Hematopoietic multipotent progenitor cell (in vitro differentiated cells): ENCODE results near the gene NLGN1. TPM values are rescaled to one million over a fixed set of nuclear protein-coding genes. Genes with fewer than 3 reads are reported as not detected.
A peak's percentile ranks its signal among the peaks of the same experiment; 100 is the strongest.

Experiments
- DNase-seq, 3 donors: peaks; one replicate each; pipeline ENCODE4 v3.0.0-alpha.2; 2011 to 2015; ENCODE audit warnings: low read depth in 2 of 3, low spot score in 2 of 3
- total RNA-seq: library from RNA; depleted of rRNA; stranded (reverse); fragments of >200 nt; gene quantifications from one replicate; pipeline ENCODE4 v1.2.3, GENCODE V29; 2012

Gene NLGN1
- total RNA-seq, 1 donor: 2.2 TPM

GRCh38 chr3:173938616-173939015, 541.1 kb downstream of the NLGN1 start:
- no peak for DNase-seq

- DNase-seq: no peak
Measured at GRCh38 chr3:173939331-173939730, 541.8 kb downstream of the NLGN1 start.

DNA sequence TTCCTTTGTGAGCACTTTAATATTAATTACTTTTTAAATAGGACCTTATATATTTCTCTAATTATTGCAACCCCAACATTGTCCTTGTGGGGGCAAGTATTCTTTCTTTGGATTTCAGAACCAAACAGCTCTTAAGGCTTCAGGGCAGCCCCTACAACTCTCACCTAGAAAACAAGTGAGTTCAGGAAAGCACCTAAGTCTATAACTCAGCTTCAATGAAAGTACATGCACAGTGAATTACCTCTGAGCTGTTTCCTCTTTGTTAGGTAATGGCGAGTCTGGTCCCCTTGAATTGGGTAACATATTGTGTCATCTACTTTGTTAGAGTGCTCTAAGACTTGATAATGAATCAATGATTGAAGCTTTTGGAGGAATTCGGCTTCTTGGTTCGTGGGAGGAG, 545.7 kb downstream of the NLGN1 start:
- no peak for DNase-seq

- DNase-seq: no peak
Measured at GRCh38 chr3:173945170-173945569, 547.6 kb downstream of the NLGN1 start.

GRCh38 chr3:173945806-173946205, 548.3 kb downstream of the NLGN1 start:
- DNase-seq: no peak

DNA sequence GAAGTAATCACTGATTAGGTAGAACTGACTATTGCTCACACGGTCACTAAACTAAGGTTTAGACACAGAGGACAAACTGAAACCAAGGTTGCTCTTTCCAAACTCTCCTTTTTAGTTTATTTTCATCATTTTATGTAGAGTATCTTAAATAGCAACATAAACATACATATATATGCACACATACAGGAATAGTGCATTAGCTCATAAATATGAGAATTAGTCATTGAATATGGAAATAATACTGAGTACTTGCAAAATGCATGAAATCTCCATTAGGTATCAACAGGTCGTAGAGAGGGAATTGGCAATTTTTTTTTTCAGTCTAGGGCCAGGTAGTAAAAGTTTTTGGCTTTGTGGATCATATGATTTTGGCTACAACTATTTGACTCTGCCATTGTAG, 557.1 kb downstream of the NLGN1 start:
- no peak for DNase-seq

DNA sequence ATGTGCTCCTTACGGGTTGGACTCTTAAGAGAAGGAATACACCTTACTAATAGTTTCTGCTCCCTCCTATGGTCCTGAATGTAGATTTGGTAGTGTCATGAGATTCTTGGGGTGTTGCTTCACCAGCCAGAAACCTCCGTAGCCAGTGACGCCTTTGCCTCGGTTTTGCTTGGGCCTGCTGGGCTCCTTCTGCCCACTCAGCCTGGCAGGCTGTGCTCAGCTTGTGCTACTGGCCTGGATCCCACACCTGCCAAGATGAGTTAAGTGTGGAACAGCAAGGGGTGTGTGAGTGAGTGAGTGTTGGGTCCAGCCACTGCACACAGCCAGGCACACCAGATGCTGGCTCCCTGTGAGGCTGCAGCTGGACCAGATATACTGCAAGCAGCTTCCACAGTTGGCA, 560.1 kb downstream of the NLGN1 start:
- no peak for DNase-seq

- no peak for DNase-seq
Measured at GRCh38 chr3:173958805-173959204, 561.3 kb downstream of the NLGN1 start.

GRCh38 chr3:173970281-173970680, 572.7 kb downstream of the NLGN1 start:
- no peak for DNase-seq

DNA sequence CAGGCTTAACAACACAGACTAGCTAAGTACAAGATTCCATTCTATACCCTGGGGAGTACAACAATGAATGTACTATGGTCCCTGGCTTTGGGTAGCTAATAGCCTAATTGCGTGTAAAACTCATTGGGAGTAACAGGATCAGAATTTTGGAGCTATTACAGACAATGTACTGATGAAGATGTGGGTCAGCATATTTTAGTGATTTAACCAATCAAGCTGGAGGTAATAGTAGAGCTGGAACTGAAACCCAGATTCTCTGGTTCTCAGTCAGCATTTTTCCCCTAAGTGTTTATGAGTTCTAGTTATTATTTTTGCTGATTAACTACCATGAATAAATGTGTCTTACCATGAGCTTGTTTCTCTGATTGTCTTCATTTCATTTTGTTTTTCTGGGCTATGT, 578.7 kb downstream of the NLGN1 start:
- no peak for DNase-seq

DNA sequence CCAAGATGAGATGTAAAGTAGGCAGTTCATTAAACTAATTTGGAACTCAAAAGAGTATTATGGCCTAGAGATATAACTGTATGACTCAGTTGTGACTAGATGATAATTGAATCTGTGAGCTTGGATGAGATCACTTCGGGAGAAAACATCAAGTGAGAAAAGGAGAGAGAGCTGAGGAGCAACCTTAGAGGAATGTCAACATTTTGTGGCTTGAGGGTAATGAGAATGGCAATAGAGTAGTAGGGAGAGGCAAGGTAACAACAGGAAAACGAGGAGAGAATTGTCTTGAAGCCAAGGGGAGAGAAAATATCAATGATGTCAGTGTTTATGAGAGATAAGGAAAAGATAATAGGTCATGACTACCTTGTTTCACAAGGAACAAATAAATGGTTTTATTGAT, 580.2 kb downstream of the NLGN1 start:
- DNase-seq: no peak

DNA sequence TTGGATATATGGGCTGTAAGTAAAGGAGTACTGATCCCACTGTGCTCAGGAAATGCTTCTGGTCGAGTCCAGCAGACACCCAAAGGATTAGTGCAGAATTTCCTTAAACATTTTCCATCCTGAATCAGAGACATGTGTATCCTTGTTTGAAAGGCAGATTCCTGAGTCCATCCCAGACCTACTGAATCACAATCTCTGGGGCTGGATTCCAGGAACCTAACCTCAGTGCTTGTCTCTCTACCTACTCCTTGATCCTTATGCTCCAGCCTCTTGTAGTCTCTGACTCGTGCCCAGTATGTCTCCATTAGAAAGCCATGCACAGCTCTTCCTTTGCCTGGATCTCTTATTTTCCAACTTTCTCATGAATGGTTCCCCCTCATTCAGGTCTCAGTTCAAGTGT, 585.8 kb downstream of the NLGN1 start:
- DNase-seq: no peak

DNA sequence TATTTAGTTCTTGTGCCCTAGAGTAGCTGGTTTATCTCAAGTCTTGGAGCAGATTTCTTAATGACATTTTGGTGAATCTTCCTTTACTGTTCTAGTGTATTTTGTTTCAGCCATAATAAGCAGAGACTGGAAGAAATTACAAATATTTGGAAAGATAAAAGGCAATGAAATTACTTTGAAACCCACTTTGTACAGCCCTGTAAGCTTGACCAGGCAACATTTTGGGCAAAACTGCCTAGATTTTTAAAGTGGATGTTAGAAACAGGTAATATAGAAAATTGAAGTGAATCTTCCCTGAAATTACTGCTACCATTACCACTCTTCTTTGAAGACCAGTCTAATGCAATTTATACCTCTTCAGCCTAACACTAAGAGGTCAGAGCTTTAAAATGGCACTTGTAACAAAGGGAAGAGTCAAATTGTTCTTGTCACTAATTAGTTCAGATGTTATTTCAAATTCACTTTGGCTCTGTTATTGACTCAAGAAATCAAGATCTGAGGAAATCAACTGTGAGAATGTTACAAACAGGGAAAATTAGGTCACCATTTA, 589.4 kb downstream of the NLGN1 start:
- DNase-seq: no peak

GRCh38 chr3:173988909-173989308, 591.4 kb downstream of the NLGN1 start:
- no peak for DNase-seq

DNA sequence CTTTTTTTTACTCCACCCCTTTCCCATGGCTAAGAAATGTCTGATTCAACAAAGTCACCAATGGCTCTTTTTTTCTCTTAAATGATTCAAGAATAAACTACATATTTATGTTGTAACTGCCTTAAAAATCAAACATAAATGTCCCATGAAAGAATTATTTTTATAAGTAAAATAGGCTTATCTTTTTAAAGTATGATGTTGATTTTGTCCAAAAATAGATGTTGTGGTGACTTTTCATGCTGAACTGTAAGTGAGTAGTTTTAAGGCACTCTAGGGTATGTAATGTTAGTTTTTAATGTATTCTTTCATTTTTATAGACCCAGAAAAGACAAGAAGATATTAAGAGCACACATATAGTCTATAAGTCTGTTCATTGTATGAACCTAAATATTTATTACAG, 594.9 kb downstream of the NLGN1 start:
- DNase-seq: no peak

- DNase-seq: peak in 1 of 3 donors; percentile 1
Measured at GRCh38 chr3:173993299-173993698, 595.8 kb downstream of the NLGN1 start.

DNA sequence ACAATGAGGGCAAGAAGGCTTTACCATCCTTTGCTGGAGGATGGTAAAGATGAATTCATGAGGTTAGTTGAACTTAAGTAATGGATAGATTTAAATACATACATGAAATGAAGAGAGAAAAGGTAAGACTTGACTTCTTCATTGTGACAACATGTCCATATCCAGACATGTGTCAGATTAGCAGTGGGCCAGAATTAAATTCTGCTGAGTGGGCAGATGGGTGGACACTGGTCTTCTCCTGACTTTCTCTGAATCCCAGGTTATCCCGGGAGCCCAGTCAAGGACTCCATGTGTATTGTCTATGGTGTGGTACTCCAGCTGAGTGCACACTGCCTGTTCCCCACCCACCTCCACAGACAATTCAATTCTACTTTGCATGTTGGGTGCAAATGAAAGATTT, 603.1 kb downstream of the NLGN1 start:
- DNase-seq: no peak

DNA sequence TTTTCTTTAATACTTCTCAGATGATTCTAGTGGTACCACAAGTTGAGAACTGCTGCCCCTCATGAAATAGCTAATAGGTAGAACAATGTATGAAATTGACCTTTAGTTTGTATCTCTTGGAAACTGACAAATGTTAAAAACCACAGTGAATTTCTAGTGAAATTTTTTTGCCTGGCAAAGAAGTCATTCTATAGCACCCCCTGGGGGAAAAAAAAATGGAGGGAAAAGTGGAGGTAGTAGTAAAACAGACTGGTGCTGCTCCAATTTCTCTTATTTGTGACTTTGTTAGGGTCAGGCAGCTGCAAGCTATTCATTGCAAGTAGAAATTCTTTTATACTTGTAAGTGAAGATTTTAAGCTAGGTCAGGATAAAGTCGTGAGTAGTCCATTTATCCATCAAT, 605.0 kb downstream of the NLGN1 start:
- peak in 2 of 3 donors; percentile 5 to 17 for DNase-seq

DNA sequence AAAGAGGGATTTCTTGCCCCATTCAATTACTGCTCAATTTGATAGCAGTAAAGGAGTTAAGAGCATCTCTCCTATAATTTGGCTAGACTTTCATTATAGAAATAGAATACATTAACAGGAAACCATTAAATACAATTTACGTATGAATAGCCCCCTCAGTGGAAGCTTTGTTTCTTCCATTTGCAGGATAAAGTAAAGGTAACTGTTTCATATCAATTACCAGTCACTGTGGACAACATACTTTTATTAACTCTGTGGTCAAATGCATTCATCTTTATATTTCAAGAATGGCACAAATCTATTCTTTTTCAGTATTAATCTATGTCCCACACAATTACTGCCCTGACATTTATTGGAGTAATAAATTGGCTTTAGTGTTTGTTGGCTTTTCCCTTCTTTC, 613.4 kb downstream of the NLGN1 start:
- no peak for DNase-seq

- DNase-seq: no peak
Measured at GRCh38 chr3:174016186-174016585, 618.6 kb downstream of the NLGN1 start.

DNA sequence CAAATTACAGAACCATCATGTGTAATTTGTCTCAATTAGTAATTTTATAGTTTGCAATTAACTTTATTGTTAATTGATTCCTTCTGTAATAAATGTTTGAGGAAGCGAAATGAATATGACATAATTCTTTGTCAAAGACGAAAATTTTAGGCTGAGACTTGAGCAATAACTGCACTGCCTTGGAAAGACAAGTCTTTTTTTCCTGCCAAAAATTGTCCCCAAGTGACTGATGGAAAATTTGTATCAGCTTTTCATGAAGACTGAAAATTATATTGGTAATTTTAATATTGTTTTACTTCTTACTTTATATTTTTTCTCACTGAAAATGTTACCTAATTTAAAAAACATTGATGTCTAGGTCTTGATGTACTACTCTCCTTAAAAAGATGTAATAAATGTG, 622.6 kb downstream of the NLGN1 start:
- no peak for DNase-seq

DNA sequence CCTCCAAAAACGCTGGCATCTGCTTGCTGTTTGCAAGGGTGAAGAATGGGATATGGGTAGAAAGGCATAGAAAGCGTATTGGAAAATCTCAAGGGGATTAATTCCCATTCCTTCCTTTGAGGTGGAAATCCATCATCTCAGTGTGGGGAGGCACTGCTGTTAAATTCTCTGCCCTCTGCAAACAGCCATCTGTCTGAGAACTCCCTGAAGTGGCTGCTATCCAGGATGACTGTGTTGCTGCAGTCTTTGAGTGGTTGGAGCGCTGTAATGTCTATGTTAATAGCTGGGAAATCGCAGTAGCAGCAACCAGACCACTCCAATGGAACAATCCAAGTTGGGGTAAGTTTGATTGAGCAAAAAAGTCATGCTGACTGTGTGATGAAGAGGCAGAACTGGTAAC, 625.9 kb downstream of the NLGN1 start:
- no peak for DNase-seq

- no peak for DNase-seq
Measured at GRCh38 chr3:174028673-174029072, 631.1 kb downstream of the NLGN1 start.
